Measurements from ENCODE around the gene DRC3. TPM values are rescaled to one million over a fixed set of nuclear protein-coding genes. Genes with fewer than 3 reads are reported as not detected.
A peak's percentile ranks its signal among the peaks of the same experiment; 100 is the strongest.

The DRC3 gene
- polyA plus RNA-seq, 1 donor from 2014 or later, result 1.9 TPM

GRCh38 chr17:18043491-18043890 is 70.8 kb downstream of the DRC3 start:
- Histone ChIP-seq H3K9me2 (ENCODE audit: insufficient read depth, low read length) (no peaks in the 10 kb centered on the region), H4K20me1 (ENCODE audit: insufficient read depth) (no peaks in the 10 kb centered on the region), H3K4me2 (ENCODE audit: low read length) (no peak overlapping the region), H3K36me3 (ENCODE audit: insufficient read depth, low read length) (peaks cover 4% of the 10 kb centered on the region), H3F3A (ENCODE audit: insufficient read depth, low read length, poor library complexity, severe bottlenecking) (no peaks in the 10 kb centered on the region), H2AFZ (ENCODE audit: low read depth, low read length) (no peak overlapping the region), H3K27me3 (ENCODE audit: insufficient read depth, low read depth, low read length) (no peaks in the 10 kb centered on the region), H3K9me3 (ENCODE audit: low read length) (no peaks in the 10 kb centered on the region), H3K9ac (ENCODE audit: low read length) (no peak overlapping the region), H3K27ac (ENCODE audit: low read length) (no peak overlapping the region), H3K4me3 (ENCODE audit: low read length) (no peak overlapping the region), H3K79me2 (replicated peaks; ENCODE audit: insufficient read depth, low read length) (peaks cover 16% of the 10 kb centered on the region)
- TF ChIP-seq SMC3 (conservative IDR thresholded peaks at IDR 0.05; ENCODE audit: poor library complexity), result peak; percentile 59
- TF ChIP-seq, protein P1, sequence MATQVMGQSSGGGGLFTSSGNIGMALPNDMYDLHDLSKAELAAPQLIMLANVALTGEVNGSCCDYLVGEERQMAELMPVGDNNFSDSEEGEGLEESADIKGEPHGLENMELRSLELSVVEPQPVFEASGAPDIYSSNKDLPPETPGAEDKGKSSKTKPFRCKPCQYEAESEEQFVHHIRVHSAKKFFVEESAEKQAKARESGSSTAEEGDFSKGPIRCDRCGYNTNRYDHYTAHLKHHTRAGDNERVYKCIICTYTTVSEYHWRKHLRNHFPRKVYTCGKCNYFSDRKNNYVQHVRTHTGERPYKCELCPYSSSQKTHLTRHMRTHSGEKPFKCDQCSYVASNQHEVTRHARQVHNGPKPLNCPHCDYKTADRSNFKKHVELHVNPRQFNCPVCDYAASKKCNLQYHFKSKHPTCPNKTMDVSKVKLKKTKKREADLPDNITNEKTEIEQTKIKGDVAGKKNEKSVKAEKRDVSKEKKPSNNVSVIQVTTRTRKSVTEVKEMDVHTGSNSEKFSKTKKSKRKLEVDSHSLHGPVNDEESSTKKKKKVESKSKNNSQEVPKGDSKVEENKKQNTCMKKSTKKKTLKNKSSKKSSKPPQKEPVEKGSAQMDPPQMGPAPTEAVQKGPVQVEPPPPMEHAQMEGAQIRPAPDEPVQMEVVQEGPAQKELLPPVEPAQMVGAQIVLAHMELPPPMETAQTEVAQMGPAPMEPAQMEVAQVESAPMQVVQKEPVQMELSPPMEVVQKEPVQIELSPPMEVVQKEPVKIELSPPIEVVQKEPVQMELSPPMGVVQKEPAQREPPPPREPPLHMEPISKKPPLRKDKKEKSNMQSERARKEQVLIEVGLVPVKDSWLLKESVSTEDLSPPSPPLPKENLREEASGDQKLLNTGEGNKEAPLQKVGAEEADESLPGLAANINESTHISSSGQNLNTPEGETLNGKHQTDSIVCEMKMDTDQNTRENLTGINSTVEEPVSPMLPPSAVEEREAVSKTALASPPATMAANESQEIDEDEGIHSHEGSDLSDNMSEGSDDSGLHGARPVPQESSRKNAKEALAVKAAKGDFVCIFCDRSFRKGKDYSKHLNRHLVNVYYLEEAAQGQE (IDR thresholded peaks at IDR 0.05; ENCODE audit: borderline replicate concordance), result no peak
- TF ChIP-seq RAD21 (conservative IDR thresholded peaks at IDR 0.05), result peak; percentile 64
- TF ChIP-seq MXI1 (conservative IDR thresholded peaks at IDR 0.05; ENCODE audit: poor library complexity, severe bottlenecking), result no peak
- peak; percentile 60 for TF ChIP-seq CTCF (IDR thresholded peaks at IDR 0.05; ENCODE audit: poor library complexity, severe bottlenecking)
- no peak for TF ChIP-seq POLR2AphosphoS5 (IDR thresholded peaks at IDR 0.05)
- no peak for TF ChIP-seq EP300 (conservative IDR thresholded peaks at IDR 0.05; ENCODE audit: poor library complexity, severe bottlenecking)
- no peak for TF ChIP-seq EZH2 (IDR thresholded peaks at IDR 0.05; ENCODE audit: borderline replicate concordance, insufficient read depth, low read length, poor library complexity, severe bottlenecking)
- no peak for TF ChIP-seq TAF1 (IDR thresholded peaks at IDR 0.05; ENCODE audit: low read depth)

DNA sequence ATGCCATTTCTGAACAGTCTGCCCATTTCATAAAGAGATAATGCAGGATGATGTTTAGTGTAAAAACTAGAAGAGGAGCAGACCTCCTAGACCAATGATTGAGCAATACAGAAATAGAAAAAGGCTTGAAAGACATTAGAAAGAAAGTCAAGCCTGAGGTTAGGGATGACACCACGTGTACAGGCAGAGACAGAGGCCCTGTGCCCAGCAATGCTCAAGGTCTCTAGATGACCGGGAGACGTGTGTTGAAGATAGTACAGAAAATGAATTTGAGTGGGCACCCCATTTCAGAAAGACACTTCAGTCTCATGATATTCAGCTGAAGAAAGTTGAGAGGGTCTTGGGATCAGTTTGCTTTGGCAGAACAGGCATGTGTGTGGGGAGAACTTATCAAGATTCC is 71.9 kb downstream of the DRC3 start:
- TF ChIP-seq TAF1 (IDR thresholded peaks at IDR 0.05; ENCODE audit: low read depth) (no peak), SMC3 (conservative IDR thresholded peaks at IDR 0.05; ENCODE audit: poor library complexity) (no peak), RAD21 (conservative IDR thresholded peaks at IDR 0.05) (no peak), MXI1 (conservative IDR thresholded peaks at IDR 0.05; ENCODE audit: poor library complexity, severe bottlenecking) (no peak), EP300 (conservative IDR thresholded peaks at IDR 0.05; ENCODE audit: poor library complexity, severe bottlenecking) (no peak), EZH2 (IDR thresholded peaks at IDR 0.05; ENCODE audit: borderline replicate concordance, insufficient read depth, low read length, poor library complexity, severe bottlenecking) (no peak), CTCF (IDR thresholded peaks at IDR 0.05; ENCODE audit: poor library complexity, severe bottlenecking) (no peak), POLR2AphosphoS5 (IDR thresholded peaks at IDR 0.05) (no peak)
- TF ChIP-seq, protein P1 (IDR thresholded peaks at IDR 0.05; ENCODE audit: borderline replicate concordance), result no peak
- Histone ChIP-seq H3K79me2 (replicated peaks; ENCODE audit: insufficient read depth, low read length) (peaks cover 16% of the 10 kb centered on the region), H3F3A (ENCODE audit: insufficient read depth, low read length, poor library complexity, severe bottlenecking) (no peaks in the 10 kb centered on the region), H3K27ac (ENCODE audit: low read length) (no peak overlapping the region), H3K27me3 (ENCODE audit: insufficient read depth, low read depth, low read length) (no peaks in the 10 kb centered on the region), H3K36me3 (ENCODE audit: insufficient read depth, low read length) (peaks cover 4% of the 10 kb centered on the region), H3K4me2 (ENCODE audit: low read length) (no peak overlapping the region), H3K4me3 (ENCODE audit: low read length) (no peak overlapping the region), H3K9me3 (ENCODE audit: low read length) (no peaks in the 10 kb centered on the region), H3K9ac (ENCODE audit: low read length) (no peak overlapping the region), H2AFZ (ENCODE audit: low read depth, low read length) (no peak overlapping the region), H4K20me1 (ENCODE audit: insufficient read depth) (no peaks in the 10 kb centered on the region), H3K9me2 (ENCODE audit: insufficient read depth, low read length) (no peaks in the 10 kb centered on the region)

Data from neural cell (in vitro differentiated cells).